ENCODE results near the gene RTL1. TPM values are rescaled to one million over a fixed set of nuclear protein-coding genes. Genes with fewer than 3 reads are reported as not detected.

RTL1 gene
- total RNA-seq, 1 experiment from 2014 or later = not detected

DNA sequence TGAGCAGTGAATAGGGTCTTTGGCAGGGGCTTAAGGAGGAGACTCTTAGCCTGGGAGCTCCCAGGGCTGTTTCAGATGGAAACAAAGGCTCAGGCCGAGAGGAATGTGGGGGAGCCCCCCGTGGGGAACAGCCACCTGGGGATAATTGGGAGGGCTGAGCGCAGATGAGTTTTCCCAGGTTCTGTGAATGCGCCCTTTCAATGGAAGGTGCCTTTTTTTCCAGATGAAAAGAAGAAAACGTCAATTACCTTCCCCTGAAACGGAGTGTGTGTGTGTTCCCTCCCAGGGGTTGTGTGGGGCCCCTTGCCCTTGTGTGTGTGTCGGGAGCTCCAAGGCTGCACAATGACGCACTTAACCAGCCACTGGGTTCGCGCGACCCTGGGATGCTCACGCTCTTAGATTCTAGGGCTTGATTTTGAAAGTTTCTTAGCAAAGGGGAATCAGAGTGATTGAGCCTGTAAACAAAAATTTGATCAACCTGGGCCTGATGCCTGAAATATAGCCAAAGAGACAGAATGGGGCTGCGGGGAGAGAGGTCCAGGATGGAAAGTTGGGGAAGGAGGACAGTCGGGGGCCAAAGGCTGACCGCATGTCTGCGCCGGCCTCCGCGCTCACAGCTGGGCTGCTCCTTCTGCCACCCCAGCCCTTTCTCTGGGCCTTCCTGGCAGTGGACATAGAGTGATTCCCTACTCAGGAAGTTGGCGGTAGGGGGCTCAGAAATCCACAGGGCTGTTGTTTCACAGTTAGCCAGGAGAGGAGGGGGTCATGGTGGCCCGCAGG, 63.0 kb downstream of the RTL1 start:
- Histone ChIP-seq H3K9me3 (ENCODE audit: low read length) (no peaks in the 10 kb centered on the region), H3K36me3 (ENCODE audit: low read depth, low read length) (no peaks in the 10 kb centered on the region), H4K20me1 (ENCODE audit: low read length) (no peaks in the 10 kb centered on the region), H3K9me2 (replicated peaks; ENCODE audit: low read length) (no peaks in the 10 kb centered on the region), H2AFZ (ENCODE audit: low read length) (no peak overlapping the region), H3F3A (ENCODE audit: low read length, unreplicated experiment) (no peaks in the 10 kb centered on the region), H3K9ac (ENCODE audit: low read length) (no peak overlapping the region), H3K27me3 (ENCODE audit: low read length) (peaks cover 9% of the 10 kb centered on the region; the same call in 1 of the 2 replicates), H3K79me2 (ENCODE audit: low read length) (no peaks in the 10 kb centered on the region), H3K27ac (ENCODE audit: low read length) (no peak overlapping the region), H3K4me1 (ENCODE audit: insufficient read depth, low read length) (no peaks in the 10 kb centered on the region), H3K4me3 (ENCODE audit: low read length) (no peak overlapping the region), H3K4me2 (ENCODE audit: low read length) (no peak overlapping the region)
- intact Hi-C loops (cut with micrococcal nuclease) = no loop called here
- no peak for TF ChIP-seq EZH2 (IDR thresholded peaks at IDR 0.05; ENCODE audit: low read length, unreplicated experiment)
- ATAC-seq (no peak), DNase-seq (no peak)
- ChIA-PET POLR2A (ENCODE audit: unreplicated experiment) (no interaction called here), CTCF (no interaction called here)
- BruUV-seq (replicated peaks) = no TSS peak

DNA sequence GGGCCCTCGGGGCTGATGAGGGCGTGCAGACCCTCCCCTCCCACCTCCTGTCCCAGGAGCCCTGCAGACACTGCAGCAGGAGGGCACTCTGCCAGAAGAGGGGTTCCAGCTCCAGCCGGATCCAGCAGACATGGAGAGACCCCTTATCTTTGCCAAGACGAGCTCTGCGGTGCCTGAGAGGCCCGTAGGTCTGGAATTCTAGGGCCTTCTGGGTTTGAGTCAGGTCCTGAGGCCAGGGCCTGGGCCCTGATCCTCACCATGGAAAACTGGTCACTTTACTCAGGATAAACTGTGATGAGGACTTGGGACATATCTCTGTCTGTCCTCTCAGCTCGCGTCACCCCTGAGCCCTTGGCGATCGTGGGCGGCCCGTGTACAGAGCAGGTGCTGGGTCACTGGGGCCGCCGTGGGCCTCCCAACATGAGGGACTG, 63.8 kb downstream of the RTL1 start:
- Histone ChIP-seq H3K4me1 (ENCODE audit: insufficient read depth, low read length) (no peaks in the 10 kb centered on the region), H3K36me3 (ENCODE audit: low read depth, low read length) (no peaks in the 10 kb centered on the region), H3K4me3 (ENCODE audit: low read length) (no peak overlapping the region), H2AFZ (ENCODE audit: low read length) (no peak overlapping the region), H3K9me2 (replicated peaks; ENCODE audit: low read length) (no peaks in the 10 kb centered on the region), H3K9ac (ENCODE audit: low read length) (no peak overlapping the region), H3K27ac (ENCODE audit: low read length) (no peak overlapping the region), H3K27me3 (ENCODE audit: low read length) (peaks cover 9% of the 10 kb centered on the region; the same call in 1 of the 2 replicates), H4K20me1 (ENCODE audit: low read length) (no peaks in the 10 kb centered on the region), H3K79me2 (ENCODE audit: low read length) (no peaks in the 10 kb centered on the region), H3K9me3 (ENCODE audit: low read length) (no peaks in the 10 kb centered on the region), H3K4me2 (ENCODE audit: low read length) (no peak overlapping the region), H3F3A (ENCODE audit: low read length, unreplicated experiment) (no peaks in the 10 kb centered on the region)
- intact Hi-C loops (cut with micrococcal nuclease) = no loop called here
- TF ChIP-seq EZH2phosphoT487 (IDR thresholded peaks at IDR 0.05; ENCODE audit: borderline replicate concordance, low read length) = no peak
- TF ChIP-seq, protein P1, sequence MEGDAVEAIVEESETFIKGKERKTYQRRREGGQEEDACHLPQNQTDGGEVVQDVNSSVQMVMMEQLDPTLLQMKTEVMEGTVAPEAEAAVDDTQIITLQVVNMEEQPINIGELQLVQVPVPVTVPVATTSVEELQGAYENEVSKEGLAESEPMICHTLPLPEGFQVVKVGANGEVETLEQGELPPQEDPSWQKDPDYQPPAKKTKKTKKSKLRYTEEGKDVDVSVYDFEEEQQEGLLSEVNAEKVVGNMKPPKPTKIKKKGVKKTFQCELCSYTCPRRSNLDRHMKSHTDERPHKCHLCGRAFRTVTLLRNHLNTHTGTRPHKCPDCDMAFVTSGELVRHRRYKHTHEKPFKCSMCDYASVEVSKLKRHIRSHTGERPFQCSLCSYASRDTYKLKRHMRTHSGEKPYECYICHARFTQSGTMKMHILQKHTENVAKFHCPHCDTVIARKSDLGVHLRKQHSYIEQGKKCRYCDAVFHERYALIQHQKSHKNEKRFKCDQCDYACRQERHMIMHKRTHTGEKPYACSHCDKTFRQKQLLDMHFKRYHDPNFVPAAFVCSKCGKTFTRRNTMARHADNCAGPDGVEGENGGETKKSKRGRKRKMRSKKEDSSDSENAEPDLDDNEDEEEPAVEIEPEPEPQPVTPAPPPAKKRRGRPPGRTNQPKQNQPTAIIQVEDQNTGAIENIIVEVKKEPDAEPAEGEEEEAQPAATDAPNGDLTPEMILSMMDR (conservative IDR thresholded peaks at IDR 0.05; ENCODE audit: low read depth, low read length) = no peak
- DNase-seq = no peak
- POLR2A ChIA-PET (ENCODE audit: unreplicated experiment) = no interaction called here
- BruUV-seq (replicated peaks) = no TSS peak
- no peak for ATAC-seq
- CTCF ChIA-PET = no interaction called here

DNA sequence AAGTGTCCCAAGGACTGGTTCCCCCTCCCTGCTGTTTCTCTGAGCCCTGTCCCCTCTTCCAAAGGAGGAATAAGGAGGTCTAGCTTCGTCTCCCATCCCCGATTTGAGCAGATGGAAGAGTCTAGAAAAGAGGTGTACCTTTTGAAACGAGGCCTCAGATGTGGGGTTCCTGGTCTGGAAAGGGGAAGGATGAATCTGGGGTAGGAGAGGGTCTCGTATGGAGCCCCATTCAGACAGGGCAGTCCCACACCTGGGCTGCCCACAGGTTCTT, 64.3 kb downstream of the RTL1 start:
- H3K4me1 ChIP-seq (ENCODE audit: insufficient read depth, low read length) = no peaks in the 10 kb centered on the region
- BruUV-seq (replicated peaks) = no TSS peak
- H3K4me3 ChIP-seq (ENCODE audit: low read length) = no peak overlapping the region
- DNase-seq = no peak
- H3K36me3 ChIP-seq (ENCODE audit: low read depth, low read length) = no peaks in the 10 kb centered on the region
- H3K9me2 ChIP-seq (replicated peaks; ENCODE audit: low read length) = no peaks in the 10 kb centered on the region
- H3K9me3 ChIP-seq (ENCODE audit: low read length) = no peaks in the 10 kb centered on the region
- no peak overlapping the region for H3K27ac ChIP-seq (ENCODE audit: low read length)
- intact Hi-C loops (cut with micrococcal nuclease) = no loop called here
- ATAC-seq = no peak
- no peaks in the 10 kb centered on the region for H3K79me2 ChIP-seq (ENCODE audit: low read length)
- CTCF ChIA-PET = no interaction called here
- H3F3A ChIP-seq (ENCODE audit: low read length, unreplicated experiment) = no peaks in the 10 kb centered on the region
- peaks cover 12% of the 10 kb centered on the region; the same call in 1 of the 2 replicates for H3K27me3 ChIP-seq (ENCODE audit: low read length)
- H3K9ac ChIP-seq (ENCODE audit: low read length) = no peak overlapping the region
- POLR2A ChIA-PET (ENCODE audit: unreplicated experiment) = no interaction called here
- H2AFZ ChIP-seq (ENCODE audit: low read length) = no peak overlapping the region
- H4K20me1 ChIP-seq (ENCODE audit: low read length) = no peaks in the 10 kb centered on the region
- no peak overlapping the region for H3K4me2 ChIP-seq (ENCODE audit: low read length)
- TF ChIP-seq, protein P1 (conservative IDR thresholded peaks at IDR 0.05; ENCODE audit: low read depth, low read length) = no peak
- no peak for TF ChIP-seq EZH2phosphoT487 (IDR thresholded peaks at IDR 0.05; ENCODE audit: borderline replicate concordance, low read length)
- TF ChIP-seq EZH2 (IDR thresholded peaks at IDR 0.05; ENCODE audit: low read length, unreplicated experiment) = no peak

All from PC-3 (cell line).